Frontal cortex (tissue), 4 donors: ENCODE data around the gene ATAD3C. TPM values are rescaled to one million over a fixed set of nuclear protein-coding genes. Genes with fewer than 3 reads are reported as not detected.
"Not testable (repeated sequence)": the region's sequence is repeated elsewhere in the genome, so short reads cannot be mapped to it uniquely, and the experiment has no call there.

Source experiments
- DNase-seq, 2 donors: peaks; one replicate each; pipeline ENCODE4 v3.0.0; 2012; ENCODE audit warnings: low spot score in 2 of 2
- FAIRE-seq: peaks from 2 replicates; lab custom pipeline; 2012; peaks lifted over from hg19 to GRCh38; lab: Jason Lieb, UNC
- total RNA-seq: library from RNA; depleted of rRNA; stranded (reverse); fragments of >200 nt; gene quantifications from one replicate; pipeline ENCODE4 v1.2.3, GENCODE V29; 2014
- donor health status: control.
- donor health status: control.
- donor health status: control.

ATAD3C gene
- total RNA-seq, 1 donor from 2014 or later, result not detected

DNA sequence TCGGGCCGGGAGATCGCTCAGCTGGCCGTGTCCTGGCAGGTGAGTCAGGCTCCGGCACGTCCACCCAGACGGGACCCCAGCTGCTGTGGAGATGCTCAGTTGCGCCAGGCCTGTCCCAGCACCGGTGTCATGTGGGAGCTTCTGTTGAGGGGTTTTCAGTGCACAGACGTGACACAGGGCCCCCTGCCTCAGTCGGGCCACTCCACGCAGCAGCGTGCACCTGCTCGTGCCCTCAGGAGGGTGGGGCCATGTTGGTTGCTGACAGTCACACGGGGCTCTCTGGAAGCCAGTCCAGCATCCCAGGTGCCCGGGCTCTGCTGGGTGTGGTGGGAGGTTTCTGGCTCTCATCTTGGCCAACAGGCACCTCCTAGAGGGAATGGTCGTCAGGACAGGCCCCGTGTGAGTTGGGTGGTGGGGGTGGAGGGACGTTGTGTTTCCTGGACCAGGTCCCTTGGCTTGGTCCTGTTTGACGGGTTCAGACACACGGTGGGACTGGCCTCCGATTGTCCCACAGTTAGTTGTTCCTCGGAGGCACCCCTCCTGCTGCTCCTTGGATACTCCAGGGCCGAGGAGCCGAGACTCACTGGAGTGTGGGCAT, 41.2 kb downstream of the ATAD3C start:
- DNase-seq (no peak), FAIRE-seq (no peak)

DNA sequence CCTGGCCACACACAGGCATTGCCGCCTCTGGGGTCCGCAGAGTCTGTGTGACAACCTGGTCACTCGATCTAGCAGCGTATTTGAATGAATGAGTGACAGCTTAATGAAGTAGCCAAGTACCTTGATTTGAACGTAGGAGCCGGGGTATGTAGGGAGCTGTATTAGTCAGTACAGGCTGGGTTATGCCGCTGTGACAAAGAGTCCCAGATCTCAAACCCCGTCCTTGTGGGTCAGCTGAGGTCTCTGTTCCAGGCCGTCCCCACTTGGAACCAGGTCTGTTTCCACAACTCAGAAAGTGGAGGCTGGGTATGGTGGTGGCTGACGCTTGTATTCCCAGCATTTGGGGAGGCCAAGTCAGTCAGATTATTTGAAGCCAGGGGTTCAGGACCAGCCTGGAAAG, 42.1 kb downstream of the ATAD3C start:
- FAIRE-seq, result no peak
- no peak for DNase-seq

DNA sequence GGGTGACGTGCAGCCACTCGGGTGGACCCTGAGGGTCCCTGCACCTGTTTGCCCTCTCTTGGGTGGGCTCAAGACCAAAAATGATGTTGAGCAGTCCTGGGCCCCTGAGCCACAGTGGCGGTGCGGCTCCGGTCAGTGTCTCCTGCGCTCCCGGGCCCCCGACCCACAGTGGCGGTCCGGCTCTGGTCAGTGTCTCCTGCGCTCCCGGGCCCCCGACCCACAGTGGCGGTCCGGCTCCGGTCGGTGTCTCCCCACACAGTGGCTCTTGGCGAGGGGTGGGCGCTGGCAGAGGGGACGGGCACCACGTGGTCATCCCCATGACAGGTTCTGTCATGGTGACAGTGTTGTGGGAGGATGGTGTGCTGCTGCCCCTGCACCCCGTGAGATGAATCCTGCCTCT, 44.8 kb downstream of the ATAD3C start:
- not testable (repeated sequence) for FAIRE-seq, DNase-seq

DNA sequence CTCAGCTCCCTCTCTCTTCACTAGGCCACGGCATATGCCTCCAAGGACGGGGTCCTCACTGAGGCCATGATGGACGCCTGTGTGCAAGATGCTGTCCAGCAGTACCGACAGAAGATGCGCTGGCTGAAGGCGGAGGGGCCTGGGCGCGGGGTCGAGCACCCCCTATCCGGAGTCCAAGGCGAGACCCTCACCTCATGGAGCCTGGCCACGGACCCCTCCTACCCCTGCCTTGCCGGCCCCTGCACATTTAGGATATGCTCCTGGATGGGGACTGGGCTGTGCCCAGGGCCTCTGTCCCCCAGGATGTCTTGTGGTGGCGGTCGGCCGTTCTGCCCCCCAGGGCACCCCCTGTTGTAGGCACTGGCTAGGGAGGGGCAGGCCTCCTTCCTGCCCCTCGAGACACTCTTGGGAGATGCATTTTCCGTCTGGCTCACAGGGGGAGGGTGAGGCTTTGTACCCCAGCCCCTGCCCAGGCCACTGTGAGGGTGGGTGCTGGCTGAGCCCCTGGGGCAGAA, 46.0 kb downstream of the ATAD3C start:
- not testable (repeated sequence) for DNase-seq, FAIRE-seq

DNA sequence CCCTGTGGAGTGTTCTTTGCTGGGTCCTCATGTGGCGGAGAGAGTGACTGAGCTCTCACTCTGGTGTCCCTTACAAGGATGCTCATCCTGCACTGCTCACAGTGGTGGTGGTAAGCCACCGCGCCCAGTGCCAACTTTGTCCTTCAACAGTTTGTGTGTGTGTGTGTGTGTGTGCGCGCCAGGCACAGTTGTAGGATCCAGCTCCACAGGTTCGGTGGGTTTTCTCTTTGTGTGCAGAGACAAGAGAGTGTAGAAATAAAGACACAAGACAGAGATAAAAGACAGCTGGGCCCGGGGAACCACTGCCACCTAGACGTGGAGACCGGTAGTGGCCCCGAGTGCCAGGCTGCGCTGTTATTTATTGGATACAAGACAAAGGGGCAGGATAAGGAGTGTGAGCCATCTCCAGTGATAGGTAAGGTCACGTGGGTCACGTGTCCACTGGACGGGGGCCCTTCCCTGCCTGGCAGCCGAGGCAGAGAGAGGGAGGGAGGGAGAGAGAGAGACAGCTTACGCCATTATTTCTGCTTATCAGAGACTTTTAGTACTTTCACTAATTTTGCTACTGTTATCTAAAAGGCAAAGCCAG, 55.4 kb downstream of the ATAD3C start:
- FAIRE-seq, DNase-seq: not testable (repeated sequence)

DNA sequence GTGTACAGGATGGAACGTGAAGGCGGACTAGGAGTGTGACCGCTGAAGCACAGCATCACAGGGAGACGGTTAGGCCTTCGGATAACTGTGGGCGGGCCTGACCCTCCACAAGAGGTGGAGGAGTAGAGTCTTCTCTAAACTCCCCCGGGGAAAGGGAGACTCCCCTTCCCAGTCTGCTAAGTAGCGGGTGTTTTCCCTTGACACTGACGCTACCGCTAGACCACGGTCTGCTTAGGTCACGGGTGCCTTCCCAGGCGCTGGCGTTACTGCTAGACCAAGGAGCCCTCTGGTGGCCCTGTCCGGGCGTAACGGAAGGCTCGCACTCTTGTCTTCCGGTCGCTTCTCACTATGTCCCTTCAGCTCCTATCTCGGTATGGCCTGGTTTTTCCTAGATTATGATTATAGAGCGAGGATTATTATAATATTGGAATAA, 55.9 kb downstream of the ATAD3C start:
- FAIRE-seq, DNase-seq: not testable (repeated sequence)

DNA sequence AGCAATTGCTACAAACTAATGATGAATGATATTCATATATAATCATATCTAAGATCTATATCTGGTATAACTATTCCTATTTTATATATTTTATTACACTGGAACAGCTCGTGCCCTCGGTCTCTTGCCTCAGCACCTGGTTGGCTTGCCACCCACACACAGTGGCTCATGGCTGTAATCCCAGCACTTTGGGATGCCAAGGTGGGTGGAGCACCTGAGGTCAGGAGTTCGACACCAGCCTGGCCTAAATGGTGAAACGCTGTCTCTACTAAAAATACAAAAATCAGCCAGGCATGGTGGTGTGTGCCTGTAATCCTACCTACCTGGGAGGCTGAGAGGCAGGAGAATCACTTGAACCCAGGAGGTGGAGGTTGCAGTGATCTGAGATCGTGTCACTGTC, 56.3 kb downstream of the ATAD3C start:
- not testable (repeated sequence) for FAIRE-seq, DNase-seq

DNA sequence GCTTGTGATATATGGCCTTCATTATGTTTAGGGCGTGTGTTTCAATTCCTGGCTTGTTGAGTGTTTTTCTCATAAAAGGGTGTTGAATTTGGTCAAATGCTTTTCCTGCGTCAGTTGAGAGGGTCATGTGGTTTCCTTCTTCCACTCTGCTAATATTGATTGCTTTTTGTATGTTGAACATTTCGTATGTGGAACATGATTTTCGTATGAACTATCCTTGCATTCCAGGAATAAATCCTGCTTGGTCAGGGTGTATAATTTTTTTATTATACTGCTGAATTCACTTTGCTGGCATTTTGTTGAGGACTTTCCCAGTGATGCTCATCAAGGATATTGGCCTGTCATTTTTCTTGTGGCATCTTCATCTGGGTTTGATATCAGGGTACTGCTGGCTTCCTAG, 57.8 kb downstream of the ATAD3C start:
- FAIRE-seq, result no peak
- DNase-seq, result no peak

DNA sequence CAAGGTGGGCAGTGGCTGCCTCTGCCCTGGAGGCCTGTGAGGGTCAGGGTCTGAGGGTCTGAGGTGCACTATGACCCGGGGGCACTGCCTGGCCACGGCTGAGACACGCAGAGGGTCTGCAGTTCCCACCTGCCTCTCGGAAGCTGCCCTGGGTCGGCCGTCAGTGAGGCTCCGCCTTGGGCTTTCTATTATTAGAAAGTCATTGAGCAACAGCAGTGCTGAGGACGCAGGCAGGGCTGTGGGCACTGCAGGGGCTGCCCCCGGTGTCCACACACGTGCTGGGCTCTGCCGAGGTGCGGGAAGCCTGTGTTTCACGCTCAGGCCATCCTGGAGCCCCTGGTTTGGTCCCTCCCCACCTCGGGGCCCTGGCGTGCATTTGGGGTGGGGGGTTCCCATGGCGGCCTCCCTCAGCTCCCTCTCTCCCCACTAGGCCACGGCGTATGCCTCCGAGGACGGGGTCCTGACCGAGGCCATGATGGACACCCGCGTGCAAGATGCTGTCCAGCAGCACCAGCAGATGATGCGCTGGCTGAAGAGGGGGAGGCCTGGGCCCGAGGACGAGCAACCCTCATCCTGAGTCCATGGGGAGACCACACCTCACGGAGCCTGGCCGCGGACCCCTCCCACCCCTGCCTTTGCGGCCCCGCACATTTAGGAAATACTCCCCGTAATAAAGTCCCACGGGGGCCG, 59.4 kb downstream of the ATAD3C start:
- not testable (repeated sequence) for FAIRE-seq, DNase-seq

DNA sequence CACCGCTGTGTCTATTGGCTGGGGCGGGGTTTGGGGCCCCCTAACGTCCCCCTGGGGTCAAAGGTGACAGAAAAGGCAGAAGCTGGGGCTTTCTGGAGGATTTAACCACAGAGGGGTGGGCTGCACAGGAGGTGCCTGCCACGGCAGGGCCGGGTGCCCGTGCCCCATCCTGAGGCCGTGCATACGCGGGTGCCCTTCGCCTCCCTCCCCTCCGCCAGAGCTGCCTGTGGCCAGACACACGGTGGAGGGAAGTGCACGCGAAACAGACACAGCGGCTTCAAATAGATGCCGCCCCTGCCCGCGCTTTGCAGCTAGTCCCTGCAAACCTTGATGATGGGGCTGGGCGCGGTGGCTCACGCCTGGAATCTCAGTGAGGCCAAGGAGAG, 60.0 kb downstream of the ATAD3C start:
- not testable (repeated sequence) for DNase-seq

DNA sequence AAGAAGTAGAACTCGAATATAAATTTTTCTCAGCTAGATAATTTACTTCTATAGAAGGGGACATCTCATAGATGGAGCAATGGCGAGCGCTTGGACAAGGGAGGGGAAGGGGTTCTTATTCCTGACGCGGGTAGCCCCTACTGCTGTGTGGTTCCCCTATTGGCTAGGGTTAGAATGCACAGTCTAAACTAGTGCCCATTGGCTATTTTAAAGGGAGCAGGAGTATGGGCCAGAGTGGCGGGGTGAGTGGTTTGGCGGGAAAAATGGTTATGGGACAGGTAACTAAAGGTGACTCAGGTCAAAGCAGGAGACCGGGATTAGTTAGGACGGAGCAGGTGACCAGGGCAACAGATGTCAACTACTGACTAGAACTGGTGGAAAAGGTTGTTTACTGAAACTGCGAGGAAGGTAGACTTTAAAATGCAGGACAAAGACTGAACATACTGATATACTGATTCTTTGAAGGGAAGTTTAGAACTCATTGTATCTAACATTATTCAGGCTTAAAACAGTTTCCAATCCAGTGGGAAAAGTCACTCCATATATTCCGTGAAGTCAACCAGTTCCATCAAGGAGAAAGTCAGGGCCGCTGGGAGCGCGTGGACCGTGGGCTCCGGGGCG, 61.5 kb downstream of the ATAD3C start:
- no peak for DNase-seq

More for the DNA sequence above, 60.0 kb downstream of the ATAD3C start:
- FAIRE-seq, result not testable (repeated sequence)

DNA sequence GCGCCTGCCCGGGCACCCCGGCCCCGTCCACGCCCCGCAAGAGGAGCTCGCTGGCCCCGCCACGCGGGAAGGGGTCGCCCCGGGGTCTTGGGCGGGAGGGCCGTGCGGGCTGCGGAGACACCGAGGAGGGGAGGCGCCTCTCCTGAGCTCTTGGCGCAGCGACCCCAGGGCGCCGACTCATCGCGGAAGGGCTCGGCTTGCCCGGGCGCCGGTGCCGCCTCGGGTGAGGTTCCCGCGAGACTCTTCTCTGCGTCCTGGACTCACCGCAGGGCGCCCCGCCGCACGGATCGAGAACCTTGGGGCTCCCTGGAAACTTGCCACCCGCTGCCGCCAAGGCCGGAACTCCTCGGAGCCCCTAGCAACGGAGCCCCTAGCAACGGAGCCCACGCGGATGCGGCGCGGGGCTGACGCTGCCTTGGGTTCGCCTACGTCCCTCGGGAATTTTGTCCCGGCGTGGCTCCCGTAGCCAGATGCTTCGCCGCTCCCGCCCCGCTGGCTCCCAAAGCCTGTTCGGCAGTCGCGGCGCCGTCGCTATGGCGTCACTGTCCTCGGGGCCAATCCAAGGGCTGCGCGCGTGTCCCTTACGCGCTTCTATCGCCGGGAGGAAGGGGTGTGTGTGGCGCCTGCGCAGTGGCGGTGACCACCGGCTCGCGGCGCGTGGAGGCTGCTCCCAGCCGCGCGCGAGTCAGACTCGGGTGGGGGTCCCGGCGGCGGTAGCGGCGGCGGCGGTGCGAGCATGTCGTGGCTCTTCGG, 62.2 kb downstream of the ATAD3C start, which contains the start of gene ATAD3A:
ATAD3A (plus strand) TSS at position 630 of the 753 bp plus-strand sequence; CDS start at position 737, 107 bp downstream.
- no peak for FAIRE-seq
- peak; percentile 99 to 100 for DNase-seq

More for the DNA sequence above, 61.5 kb downstream of the ATAD3C start:
- FAIRE-seq, result no peak

DNA sequence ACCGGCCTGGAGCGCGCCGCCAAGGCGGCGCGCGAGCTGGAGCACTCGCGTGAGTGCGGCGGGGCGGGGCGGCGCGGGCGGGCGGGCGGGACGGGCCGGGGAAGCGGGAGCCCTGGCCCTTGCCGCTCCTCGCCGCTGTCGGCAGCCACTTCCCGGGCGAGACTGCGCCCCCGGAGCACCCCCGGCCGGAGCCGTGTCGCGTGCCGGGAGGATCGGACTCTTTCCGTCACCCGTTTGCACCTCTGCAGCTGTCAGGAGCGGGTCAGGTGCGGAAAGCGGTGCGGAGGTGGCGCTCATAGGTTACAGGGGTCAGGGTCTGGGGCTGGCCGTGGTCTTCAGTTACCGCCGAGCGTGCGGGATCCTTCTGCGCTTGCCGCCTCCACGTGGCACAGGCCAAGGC, 62.9 kb downstream of the ATAD3C start:
- not testable (repeated sequence) for FAIRE-seq, DNase-seq

DNA sequence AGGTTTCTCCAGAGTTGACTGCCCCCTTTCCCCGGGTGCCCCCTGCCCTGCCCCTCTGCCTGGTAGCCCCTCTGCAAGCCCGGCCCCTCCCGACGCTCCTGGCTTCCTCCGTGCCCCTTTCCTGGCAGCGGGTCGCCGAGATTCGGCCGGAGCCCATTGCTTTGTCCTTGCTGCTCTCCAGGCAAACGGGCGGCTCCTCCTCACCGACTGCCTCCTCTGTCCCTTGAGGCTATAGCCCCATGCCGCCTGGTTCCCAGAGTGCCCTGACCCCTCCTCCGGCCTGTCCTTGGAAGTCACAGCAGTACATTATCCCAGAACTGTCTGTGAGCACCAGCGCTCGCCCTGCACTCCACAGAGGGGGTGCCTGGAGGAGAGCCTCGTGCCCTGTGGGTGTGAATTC, 64.2 kb downstream of the ATAD3C start:
- DNase-seq, FAIRE-seq: not testable (repeated sequence)

DNA sequence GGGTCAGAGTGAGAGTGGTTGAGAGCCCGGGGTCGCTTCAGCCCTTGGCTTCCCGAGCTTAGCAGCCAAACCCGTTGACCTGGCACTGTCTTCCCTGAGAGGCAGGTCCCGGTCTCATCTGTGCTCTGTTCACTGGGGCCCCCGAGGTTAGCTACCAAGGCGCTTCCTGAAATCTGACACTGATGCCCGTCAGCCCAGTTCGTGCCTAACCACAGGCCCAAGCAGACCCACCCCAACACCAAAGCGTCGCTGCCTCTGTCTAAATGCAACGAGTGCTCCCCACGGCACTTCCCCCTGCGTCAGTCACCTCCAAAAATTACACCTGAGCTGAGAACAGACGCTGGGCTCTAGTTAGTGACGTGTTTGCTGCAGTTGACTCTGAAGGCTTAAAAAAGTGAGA, 64.9 kb downstream of the ATAD3C start:
- DNase-seq, FAIRE-seq: not testable (repeated sequence)

DNA sequence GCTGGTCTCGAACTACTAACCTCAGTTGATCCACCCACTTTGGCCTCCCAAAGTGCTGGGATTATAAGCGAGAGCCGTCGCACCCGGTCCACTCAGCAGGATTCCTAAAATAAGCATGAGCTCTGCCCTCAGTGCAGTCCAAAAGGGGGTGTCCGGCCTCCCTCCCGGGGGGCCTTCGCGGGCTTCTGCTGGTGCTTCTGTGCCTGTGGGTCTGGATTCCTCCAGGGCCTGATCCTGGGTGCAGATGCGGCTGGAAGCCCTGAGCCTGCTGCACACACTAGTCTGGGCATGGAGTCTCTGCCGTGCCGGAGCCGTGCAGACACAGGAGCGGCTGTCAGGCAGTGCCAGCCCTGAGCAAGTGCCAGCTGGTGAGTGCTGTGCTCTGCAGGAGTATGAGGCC, 67.4 kb downstream of the ATAD3C start:
- FAIRE-seq, DNase-seq: not testable (repeated sequence)

DNA sequence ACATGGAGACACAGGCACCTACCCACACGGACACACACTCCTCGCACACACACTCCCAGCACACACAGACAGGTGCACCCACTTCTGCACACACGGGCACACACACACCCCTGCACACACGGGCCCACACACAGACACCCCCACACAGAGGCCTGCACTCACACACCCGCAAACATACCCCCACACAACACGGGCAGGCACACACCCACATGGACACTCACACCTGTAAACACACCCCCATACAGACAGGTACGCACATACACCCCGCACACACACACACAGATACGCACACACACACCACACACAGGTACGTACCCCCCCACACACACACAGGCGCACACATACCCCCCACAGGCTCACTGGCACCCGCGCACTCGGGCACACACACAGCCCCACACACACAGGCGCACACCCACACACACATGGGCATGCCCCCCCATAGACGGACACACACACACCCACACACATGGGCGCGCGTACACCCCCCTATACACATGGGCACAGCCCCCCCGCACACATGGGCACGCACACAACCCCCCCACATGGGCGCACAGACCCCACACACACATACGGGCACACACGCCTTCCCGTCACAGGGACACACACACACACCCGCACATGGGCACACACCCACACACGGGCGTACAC, 68.6 kb downstream of the ATAD3C start:
- no peak for DNase-seq
- no peak for FAIRE-seq

DNA sequence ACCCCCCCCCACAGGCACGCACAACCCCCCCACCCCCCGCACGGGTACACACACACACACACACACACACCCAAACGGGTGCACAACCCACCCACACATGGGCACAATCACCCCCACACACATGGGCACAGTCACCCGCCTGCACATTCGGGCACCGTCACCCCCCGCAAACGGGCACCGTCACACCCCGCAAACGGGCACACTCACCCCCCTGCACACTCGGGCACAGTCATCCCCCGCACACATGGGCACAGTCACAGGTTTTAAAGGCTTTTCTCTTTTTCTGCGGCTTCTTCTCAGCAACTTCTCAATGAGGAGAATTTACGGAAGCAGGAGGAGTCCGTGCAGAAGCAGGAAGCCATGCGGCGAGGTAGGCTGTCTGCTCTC, 69.1 kb downstream of the ATAD3C start:
- peak in 1 of 2 donors; percentile 34 for DNase-seq
- FAIRE-seq, result not testable (repeated sequence)
